SK-N-SH (cell line): Measurements from ENCODE around the gene SIK2. TPM values are rescaled to one million over a fixed set of nuclear protein-coding genes. Genes with fewer than 3 reads are reported as not detected.

Experiments used
- CTCF ChIA-PET: fragments of 300-600, 350-600 bp; formaldehyde crosslinking; extraction: SDS; loops from one replicate; lab custom pipeline; 2021; lab: Yijun Ruan, JAX
- POLR2A ChIA-PET: fragments of 350-600 bp; sonication (Branson Sonifier 250); formaldehyde crosslinking; extraction: SDS; loops from one replicate; lab custom pipeline; 2020; ENCODE audit warnings: antibody characterized with exemption, inconsistent platforms; lab: Yijun Ruan, JAX
- DNase-seq: peaks from one replicate; pipeline ENCODE4 v3.0.0; 2012
- H2AFZ ChIP-seq: fragments of 200-600 bp; sonication (generic); 2 replicates; pipeline ENCODE4 v1.8.1; 2016; ENCODE audit warnings: antibody characterized with exemption, mild to moderate bottlenecking, low read depth
- H3F3A ChIP-seq: fragments of 200-600 bp; sonication (generic); replicated peaks from 2 replicates; pipeline ENCODE3; 2016; ENCODE audit warnings: antibody characterized with exemption, mild to moderate bottlenecking; ENCODE audit not compliant: insufficient read depth
- H3K27ac ChIP-seq, 2 experiments: fragments of 200-500 bp in 1 of 2; fragments of 200-600 bp in 1 of 2; sonication (Bioruptor generic) in 1 of 2; sonication (generic), shearing (Covaris generic) in 1 of 2; 2 replicates each; pipeline versions ENCODE4 v1.5.1 to v1.6.1; 2014 to 2016; ENCODE audit warnings: low read depth in 2 of 2, inconsistent platforms in 1 of 2, low read length in 1 of 2, mild to moderate bottlenecking in 1 of 2, mixed read lengths in 1 of 2
- H3K27me3 ChIP-seq: fragments of 200-600 bp; sonication (generic), shearing (Covaris generic); 2 replicates; pipeline ENCODE4 v1.6.1; 2016; ENCODE audit warnings: mixed run types; ENCODE audit not compliant: insufficient read depth
- H3K36me3 ChIP-seq, 2 experiments: fragments of 200-500 bp in 1 of 2; fragments of 200-600 bp in 1 of 2; sonication (Bioruptor generic) in 1 of 2; sonication (generic) in 1 of 2; replicated peaks in 1 of 2; 2 replicates each; pipeline versions ENCODE3 to v1.5.1; 2014 to 2016; ENCODE audit warnings: low read length in 1 of 2, mild to moderate bottlenecking in 1 of 2; ENCODE audit not compliant: insufficient read depth in 2 of 2, control insufficient read depth in 1 of 2
- H3K4me1 ChIP-seq, 2 experiments: fragments of 200-500 bp in 1 of 2; fragments of 200-600 bp in 1 of 2; sonication (Bioruptor generic) in 1 of 2; sonication (generic), shearing (Covaris generic) in 1 of 2; 2 replicates each; pipeline versions ENCODE4 v1.5.1 to v1.6.1; 2014 to 2016; ENCODE audit warnings: low read depth in 1 of 2, low read length in 1 of 2, mixed run types in 1 of 2; ENCODE audit not compliant: insufficient read depth in 2 of 2, control insufficient read depth in 1 of 2
- H3K4me2 ChIP-seq: fragments of 200-600 bp; sonication (generic), shearing (Covaris generic); 2 replicates; pipeline ENCODE4 v1.6.1; 2017; ENCODE audit warnings: mixed run types
- H3K4me3 ChIP-seq, 2 experiments: fragments of 200-500 bp in 1 of 2; fragments of 200-600 bp in 1 of 2; sonication (Bioruptor generic) in 1 of 2; sonication (generic), shearing (Covaris generic) in 1 of 2; 2 replicates each; pipeline versions ENCODE4 v1.5.1 to v1.8.1; 2014 to 2016; ENCODE audit warnings: low read depth in 2 of 2, inconsistent platforms in 1 of 2, low read length in 1 of 2, mild to moderate bottlenecking in 1 of 2, mixed read lengths in 1 of 2, moderate library complexity in 1 of 2
- H3K79me2 ChIP-seq: fragments of 200-600 bp; sonication (generic); 2 replicates; pipeline ENCODE4 v1.8.1; 2017; ENCODE audit warnings: mild to moderate bottlenecking; ENCODE audit not compliant: insufficient read depth
- H3K9ac ChIP-seq: fragments of 200-600 bp; sonication (generic); 2 replicates; pipeline ENCODE4 v1.6.1; 2017; ENCODE audit warnings: mixed run types
- H3K9me2 ChIP-seq: fragments of 200-600 bp; sonication (generic); 2 replicates; pipeline ENCODE4 v1.6.1; 2017; ENCODE audit warnings: mixed run types
- H3K9me3 ChIP-seq: fragments of 200-600 bp; sonication (generic); 2 replicates; pipeline ENCODE4 v1.6.1; 2017; ENCODE audit warnings: mixed run types, mild to moderate bottlenecking, moderate library complexity
- H4K20me1 ChIP-seq: fragments of 200-600 bp; sonication (generic); 2 replicates; pipeline ENCODE4 v1.6.1; 2017; ENCODE audit warnings: mild to moderate bottlenecking, mixed run types; ENCODE audit not compliant: insufficient read depth
- EP300 ChIP-seq, 2 experiments: IDR thresholded peaks; 2 replicates each; pipeline versions ENCODE4 v1.4.0 to v1.6.1; 2012; ENCODE audit warnings: borderline replicate concordance in 1 of 2, low read depth in 1 of 2, low read length in 1 of 2
- FOXM1 ChIP-seq: IDR thresholded peaks from 2 replicates; pipeline ENCODE4 v1.4.0; 2012; ENCODE audit warnings: low read depth, mild to moderate bottlenecking
- JUND ChIP-seq: IDR thresholded peaks from 2 replicates; pipeline ENCODE4 v1.4.0; 2012
- MXI1 ChIP-seq: IDR thresholded peaks from 2 replicates; pipeline ENCODE4 v1.6.1; 2012; ENCODE audit warnings: mild to moderate bottlenecking, low read depth, low read length, improper control_type of control experiment
- NFIC ChIP-seq: IDR thresholded peaks from 2 replicates; pipeline ENCODE4 v1.4.0; 2012; ENCODE audit warnings: borderline replicate concordance
- NRF1 ChIP-seq: IDR thresholded peaks from 2 replicates; pipeline ENCODE4 v1.6.1; 2012; ENCODE audit warnings: low read depth, mild to moderate bottlenecking, low read length
- POLR2AphosphoS5 ChIP-seq: IDR thresholded peaks from 2 replicates; pipeline ENCODE4 v1.6.1; 2012; ENCODE audit warnings: low read depth, low read length
- RAD21 ChIP-seq: IDR thresholded peaks from 2 replicates; pipeline ENCODE4 v1.6.1; 2012; ENCODE audit warnings: mild to moderate bottlenecking, low read length
- RCOR1 ChIP-seq: fragments of 150-350 bp; IDR thresholded peaks from 2 replicates; pipeline ENCODE4 v1.6.1; 2017; ENCODE audit warnings: antibody characterized with exemption, low read length
- RFX5 ChIP-seq: IDR thresholded peaks from 2 replicates; pipeline ENCODE4 v1.6.1; 2012; ENCODE audit warnings: mild to moderate bottlenecking, improper control_type of control experiment, low read length
- SMC3 ChIP-seq: IDR thresholded peaks from 2 replicates; pipeline ENCODE4 v1.6.1; 2012; ENCODE audit warnings: low read depth, low read length, improper control_type of control experiment
- USF1 ChIP-seq: IDR thresholded peaks from 2 replicates; pipeline ENCODE4 v1.4.0; 2012; ENCODE audit warnings: low read depth, borderline replicate concordance
- WGBS: methylation state at CpG from one replicate; pipeline ENCODE4 v1.1.6; 2017; ENCODE audit warnings: low lambda C conversion rate; 5-methylcytosine and 5-hydroxymethylcytosine counted together
- polyA plus RNA-seq, 3 experiments: library from polyadenylated mRNA; depleted of rRNA; stranded (reverse); fragments of >200 nt; gene quantifications; 2 replicates each; pipeline ENCODE4 v1.2.3, GENCODE V29; 2012

The SIK2 gene
- polyA plus RNA-seq, 1 of the 3 experiments (the other 2 are of a cell fraction), result 8.9 TPM

DNA sequence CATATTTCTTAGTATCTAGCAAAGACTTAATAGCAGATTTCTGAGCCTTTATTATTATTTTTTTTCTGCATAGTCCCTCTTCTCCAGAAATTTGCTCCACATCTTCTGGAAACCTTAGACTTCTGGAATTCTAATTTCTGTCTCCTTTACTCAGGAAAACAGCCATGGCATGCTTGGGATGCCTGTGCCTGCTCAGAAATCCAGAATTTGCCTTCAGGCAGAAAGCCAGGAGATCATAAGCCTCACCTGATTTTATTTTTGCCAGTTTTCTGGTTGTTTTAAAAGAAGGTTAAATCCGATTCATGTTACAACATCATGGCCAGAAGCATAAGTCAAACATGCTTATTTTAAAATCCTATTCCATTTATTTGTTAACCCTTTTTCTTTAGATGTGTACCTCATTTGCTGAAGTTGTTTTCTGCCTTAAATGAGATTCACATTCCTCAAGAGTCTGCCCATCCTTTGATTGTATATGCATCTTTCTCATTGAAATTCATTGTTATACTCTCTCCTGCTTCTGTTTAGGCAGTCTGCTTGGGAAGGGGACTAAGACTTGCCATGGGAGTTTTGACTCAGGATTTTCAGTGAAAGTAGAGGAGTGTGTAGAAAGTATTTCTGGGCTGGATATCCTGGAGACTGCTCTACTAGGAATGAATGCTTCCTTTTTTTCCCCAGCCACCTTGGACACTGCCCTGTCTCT lies 37.1 kb downstream of the SIK2 start:
- 83% methylated on average over 1 of the region's 1 CpG for WGBS
- Histone ChIP-seq H4K20me1 (no peaks in the 10 kb centered on the region), H3K4me1 (peaks cover 16 to 17% of the 10 kb centered on the region in 2 experiments; a peak in 3 of 4 replicates), H3F3A (peaks cover 19% of the 10 kb centered on the region), H2AFZ (no peak overlapping the region), H3K27ac (no peak overlapping the region), H3K36me3 (peaks cover 2 to 32% of the 10 kb centered on the region in 2 experiments), H3K4me3 (no peak overlapping the region), H3K4me2 (no peak overlapping the region), H3K79me2 (peaks cover 40% of the 10 kb centered on the region), H3K27me3 (no peaks in the 10 kb centered on the region), H3K9me3 (no peaks in the 10 kb centered on the region), H3K9me2 (no peaks in the 10 kb centered on the region), H3K9ac (no peak overlapping the region)
- DNase-seq, result no peak
- POLR2A ChIA-PET, result no interaction called here
- CTCF ChIA-PET, result no interaction called here
- TF ChIP-seq RFX5, result no peak
- no peak for TF ChIP-seq SMC3
- no peak for TF ChIP-seq POLR2AphosphoS5
- no peak for TF ChIP-seq RCOR1
- no peak for TF ChIP-seq USF1
- TF ChIP-seq NFIC, result no peak
- TF ChIP-seq JUND, result no peak
- TF ChIP-seq NRF1, result no peak
- TF ChIP-seq EP300 (IDR thresholded peaks at IDR 0.05; ENCODE audit: borderline replicate concordance in 1 of 2, low read depth in 1 of 2, low read length in 1 of 2), result no peak
- TF ChIP-seq MXI1, result no peak
- TF ChIP-seq RAD21, result no peak

DNA sequence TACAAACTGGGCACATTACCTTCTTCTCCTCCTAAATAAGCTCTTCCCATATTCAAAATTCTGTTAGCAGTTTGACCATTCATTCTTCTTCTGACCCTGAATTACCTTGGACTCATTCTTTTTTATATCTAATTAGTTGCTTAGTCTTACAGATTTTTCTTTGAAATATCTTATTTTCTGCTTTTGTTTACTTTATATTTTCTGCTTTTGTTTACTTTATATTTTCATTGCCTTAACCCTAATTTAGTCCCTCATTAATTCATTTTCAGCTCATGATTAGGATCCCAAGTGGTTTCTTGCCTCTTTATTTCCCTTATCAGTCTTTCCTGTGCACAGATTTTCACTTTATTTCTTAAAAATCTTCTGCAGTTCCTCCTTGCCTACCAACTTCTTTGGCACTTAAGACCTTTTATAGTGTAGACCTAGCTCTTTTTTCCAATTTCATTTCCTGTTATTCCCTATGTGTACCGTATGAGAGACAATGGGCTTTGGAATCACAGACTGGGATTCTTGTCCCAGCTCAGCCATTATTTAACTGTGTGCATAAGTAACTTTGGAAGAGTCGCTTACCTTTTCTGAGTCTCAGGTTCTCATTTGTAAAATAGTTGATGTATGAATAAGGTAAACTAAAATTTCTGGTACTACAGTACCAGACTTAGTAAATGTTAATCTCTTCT lies 39.2 kb downstream of the SIK2 start:
- no peak overlapping the region for H3K27ac ChIP-seq
- no peaks in the 10 kb centered on the region for H3K27me3 ChIP-seq
- no peaks in the 10 kb centered on the region for H3K9me3 ChIP-seq
- H3K4me3 ChIP-seq, result no peak overlapping the region
- TF ChIP-seq RCOR1, result no peak
- no peak for TF ChIP-seq FOXM1
- TF ChIP-seq NRF1, result no peak
- TF ChIP-seq MXI1, result no peak
- peaks cover under 1% of the 10 kb centered on the region for H3F3A ChIP-seq
- no peak overlapping the region for H3K4me2 ChIP-seq
- ChIA-PET POLR2A (no interaction called here), CTCF (interaction anchor here (0.9 to 1.6 kb wide), 3 partner anchors 10 to 37 kb away, joined by 3 to 5 read pairs (median 5); no protein-coding TSS in a partner anchor)
- H3K79me2 ChIP-seq, result peaks cover 46% of the 10 kb centered on the region
- H3K9ac ChIP-seq, result no peak overlapping the region
- H3K4me1 ChIP-seq, result peaks cover 0 to under 1% of the 10 kb centered on the region in 2 experiments; a peak in 2 of 4 replicates
- WGBS, result 97% methylated on average over 2 of the region's 2 CpGs
- H3K36me3 ChIP-seq, result peaks cover 2 to 32% of the 10 kb centered on the region in 2 experiments
- DNase-seq, result no peak
- no peak overlapping the region for H2AFZ ChIP-seq
- no peaks in the 10 kb centered on the region for H3K9me2 ChIP-seq
- no peaks in the 10 kb centered on the region for H4K20me1 ChIP-seq
